Hematopoietic multipotent progenitor cell treated with erythropoietin and hydrocortisone succinate and interleukin-3 and kit ligand, for 17 days (in vitro differentiated cells): ENCODE data around the gene OAT.
A peak's percentile ranks its signal among the peaks of the same experiment; 100 is the strongest.

ENCODE experiments used
- DNase-seq: peaks from one replicate; pipeline ENCODE4 v3.0.0-alpha.2; 2015; ENCODE audit warnings: low spot score

OAT gene

GRCh38 chr10:124418726-124419501 is at the start of gene OAT:
Gene OAT (minus strand): TSS chr10:124418923. CDS start chr10:124412171, 6,752 bp downstream.
- peak; percentile 98 for DNase-seq

DNA sequence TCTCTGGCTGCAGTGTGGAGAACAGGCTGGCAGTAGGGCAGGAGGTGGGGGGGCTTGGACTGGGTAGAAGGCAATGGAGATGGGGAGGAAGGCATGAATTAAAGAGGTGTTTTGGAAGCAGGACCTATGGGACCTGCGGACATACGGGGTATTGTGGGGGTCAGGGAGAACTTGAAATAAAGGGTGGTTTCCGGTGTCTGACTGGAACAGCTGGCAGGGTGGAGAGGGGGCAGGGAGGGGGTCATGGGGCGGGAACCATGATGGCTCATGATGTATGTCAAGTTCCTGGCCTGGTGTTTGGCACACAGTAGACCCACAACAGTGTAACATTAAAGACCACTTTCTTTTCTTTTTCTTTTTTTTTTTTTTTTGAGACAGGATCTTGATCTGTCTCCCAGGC is 48.4 kb upstream of the OAT start:
- DNase-seq = no peak

DNA sequence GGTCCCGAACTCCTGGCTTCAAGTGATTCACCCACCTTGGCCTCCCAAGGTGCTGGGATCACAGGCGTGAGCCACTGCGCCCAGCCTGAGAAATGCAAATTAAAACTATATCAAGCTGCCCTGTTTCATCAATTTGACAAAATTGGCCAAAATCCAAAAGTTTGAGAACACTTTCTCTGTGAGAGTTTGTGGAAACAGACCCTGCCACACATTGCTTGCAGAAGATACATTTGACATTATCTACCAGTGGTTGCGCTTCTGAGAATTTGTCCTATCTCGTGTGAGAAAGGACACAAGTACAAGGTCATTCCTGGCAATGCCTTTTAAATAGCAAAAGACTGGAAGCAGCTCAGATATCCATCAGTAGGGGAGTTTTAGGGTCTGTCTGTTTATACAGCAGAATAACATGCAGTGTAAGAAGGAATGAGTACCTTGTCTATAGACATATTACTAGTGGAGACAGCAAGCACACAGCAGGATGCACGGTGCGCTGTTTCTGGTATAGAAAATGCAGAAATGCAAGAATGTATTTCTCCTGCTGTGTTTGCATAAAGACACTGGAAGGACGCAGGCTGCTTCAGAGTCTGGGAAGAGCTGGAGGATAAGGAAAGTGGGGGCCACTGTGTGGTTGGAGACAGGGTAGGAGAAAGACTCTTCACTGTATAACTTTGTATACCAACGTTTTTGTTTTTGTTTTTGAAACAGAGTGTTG is 47.2 kb upstream of the OAT start:
- DNase-seq = peak; percentile 22

GRCh38 chr10:124465003-124465776 is 46.5 kb upstream of the OAT start:
- DNase-seq = peak; percentile 16

- no peak for DNase-seq
Observed at GRCh38 chr10:124464028-124464965, 45.6 kb upstream of the OAT start.

- no peak for DNase-seq
Observed at GRCh38 chr10:124462348-124462695, 43.6 kb upstream of the OAT start.

- DNase-seq = peak; percentile 87
Observed at GRCh38 chr10:124461642-124462347, 43.1 kb upstream of the OAT start, which contains the start of gene LHPP. Gene LHPP (plus strand): TSS chr10:124461823. CDS start chr10:124461863, 40 bp downstream.

- DNase-seq = no peak
Observed at GRCh38 chr10:124460144-124460543, 41.4 kb upstream of the OAT start.

DNA sequence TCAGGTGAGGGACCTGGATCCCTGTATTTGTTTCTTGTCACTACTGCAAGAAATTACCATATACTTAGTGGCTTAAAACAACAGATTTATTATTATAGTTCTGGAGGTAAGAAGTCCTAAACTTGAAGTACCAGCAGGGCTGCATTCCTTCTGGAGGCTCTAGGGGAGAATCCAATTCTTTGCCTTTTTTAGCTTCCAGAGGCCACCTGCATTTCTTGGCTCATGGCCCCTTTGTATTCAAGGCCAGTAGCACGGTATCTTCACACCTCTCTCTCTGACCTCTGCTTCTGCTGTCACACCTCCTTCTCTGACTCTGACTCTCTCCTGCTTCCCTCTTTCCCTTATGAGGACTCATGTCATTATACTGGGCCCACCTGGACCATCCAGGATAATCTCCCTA is 40.7 kb upstream of the OAT start:
- DNase-seq = no peak

GRCh38 chr10:124458889-124459288 is 40.2 kb upstream of the OAT start:
- no peak for DNase-seq

GRCh38 chr10:124458473-124458872 is 39.8 kb upstream of the OAT start:
- DNase-seq = no peak

GRCh38 chr10:124455441-124455840 is 36.7 kb upstream of the OAT start:
- no peak for DNase-seq

GRCh38 chr10:124453960-124454610 is 35.4 kb upstream of the OAT start:
- no peak for DNase-seq

GRCh38 chr10:124451276-124451675 is 32.6 kb upstream of the OAT start:
- no peak for DNase-seq

GRCh38 chr10:124450783-124451057 is 32.0 kb upstream of the OAT start:
- DNase-seq = no peak

GRCh38 chr10:124450012-124450782 is 31.5 kb upstream of the OAT start, which contains the start of gene NKX1-2:
Gene NKX1-2 (minus strand): TSS chr10:124450035. CDS start chr10:124449943, 92 bp downstream.
- DNase-seq = no peak

DNA sequence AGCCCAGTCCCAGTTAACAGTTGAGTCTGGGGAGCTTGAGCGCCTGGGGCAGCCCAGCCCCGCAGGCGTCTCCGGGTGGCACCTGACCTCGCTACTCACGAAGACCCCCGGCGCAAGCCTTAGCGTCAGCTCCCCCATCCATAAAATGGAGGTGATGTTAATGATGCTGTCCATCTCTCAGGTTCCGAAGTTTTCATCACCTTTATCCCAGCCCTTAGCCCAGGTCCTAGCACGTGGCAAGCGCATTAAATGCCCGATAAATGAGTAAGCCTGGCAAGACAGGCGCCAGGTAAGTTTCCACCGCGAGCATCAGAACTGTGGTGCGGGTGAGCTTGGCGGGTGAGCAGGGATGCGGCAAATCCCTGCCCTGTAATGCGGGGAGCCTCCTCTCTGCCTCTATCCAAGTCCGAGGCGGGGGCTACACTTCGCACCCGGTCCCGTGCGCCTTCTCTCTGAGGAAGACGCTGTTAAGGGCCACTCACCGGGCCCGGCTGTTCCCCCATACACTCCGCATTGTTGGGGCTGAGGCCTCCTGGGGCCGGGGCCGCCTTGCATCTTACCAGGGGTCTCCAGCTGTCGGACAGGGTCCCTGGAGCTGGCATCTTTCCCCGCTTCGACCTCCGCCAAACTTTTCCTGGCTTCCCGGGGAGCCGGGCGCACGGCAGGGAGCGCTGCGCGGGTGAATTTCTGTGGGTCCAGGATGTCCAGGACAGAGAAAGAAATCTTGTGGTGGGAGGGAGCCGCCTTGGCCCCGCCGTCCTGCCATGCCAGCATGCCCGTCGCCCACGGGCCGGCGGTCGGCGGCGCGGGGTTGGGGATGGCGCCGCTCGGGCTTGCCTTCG is 30.7 kb upstream of the OAT start:
- no peak for DNase-seq

- no peak for DNase-seq
Observed at GRCh38 chr10:124448696-124449169, 30.0 kb upstream of the OAT start.
